A673 (cell line): Measurements from ENCODE around the gene CTXND2.

Experiments
- CTCF ChIP-seq: fragments of 300-800, 200-600 bp; sonication (generic); conservative IDR thresholded peaks from 2 replicates; pipeline ENCODE4 v1.5.1; 2017; ENCODE audit warnings: low read depth, mild to moderate bottlenecking, antibody characterized with exemption, low read length, moderate library complexity, mixed read lengths
- EZH2 ChIP-seq: fragments of 200-600 bp; sonication (generic); IDR thresholded peaks from 2 replicates; pipeline ENCODE4 v1.6.1; 2017; ENCODE audit warnings: borderline replicate concordance, low read depth, mild to moderate bottlenecking, mixed read lengths, antibody characterized with exemption, low read length; ENCODE audit not compliant: poor library complexity, severe bottlenecking

- no peak for TF ChIP-seq CTCF
- no peak for TF ChIP-seq EZH2
Observed at GRCh38 chr1:150917387-150917786, 30.5 kb downstream of the CTXND2 start.
